GM12801 (cell line): Measurements from ENCODE around the gene TGOLN2.

Experiments used
- CTCF ChIP-seq: IDR thresholded peaks from one replicate; pipeline ENCODE4 v1.5.1; 2011; ENCODE audit warnings: control low read depth; ENCODE audit not compliant: insufficient read length; ENCODE audit errors: extremely low read depth

TGOLN2 gene

GRCh38 chr2:85283641-85284040 lies 44.1 kb downstream of the TGOLN2 start:
- TF ChIP-seq CTCF: no peak

- no peak for TF ChIP-seq CTCF
Observed at GRCh38 chr2:85282914-85283313, 44.9 kb downstream of the TGOLN2 start.

GRCh38 chr2:85281553-85281952 lies 46.2 kb downstream of the TGOLN2 start:
- TF ChIP-seq CTCF: no peak

GRCh38 chr2:85278361-85278760 lies 49.4 kb downstream of the TGOLN2 start:
- TF ChIP-seq CTCF: no peak

- TF ChIP-seq CTCF: no peak
Observed at GRCh38 chr2:85277416-85278158, 50.2 kb downstream of the TGOLN2 start.

- TF ChIP-seq CTCF: no peak
Observed at GRCh38 chr2:85276571-85277118, 51.1 kb downstream of the TGOLN2 start.

- no peak for TF ChIP-seq CTCF
Observed at GRCh38 chr2:85275984-85276540, 51.7 kb downstream of the TGOLN2 start.
